D341Med (cell line): ENCODE results near the gene IL16.
"Not testable (repeated sequence)": the region's sequence is repeated elsewhere in the genome, so short reads cannot be mapped to it uniquely, and the experiment has no call there.

Source experiments
- DNase-seq: peaks from one replicate; pipeline ENCODE4 v3.0.0; 2012; ENCODE audit warnings: low spot score

The IL16 gene

GRCh38 chr15:81313686-81314085 lies 117.0 kb downstream of the IL16 start:
- DNase-seq, result no peak

DNA sequence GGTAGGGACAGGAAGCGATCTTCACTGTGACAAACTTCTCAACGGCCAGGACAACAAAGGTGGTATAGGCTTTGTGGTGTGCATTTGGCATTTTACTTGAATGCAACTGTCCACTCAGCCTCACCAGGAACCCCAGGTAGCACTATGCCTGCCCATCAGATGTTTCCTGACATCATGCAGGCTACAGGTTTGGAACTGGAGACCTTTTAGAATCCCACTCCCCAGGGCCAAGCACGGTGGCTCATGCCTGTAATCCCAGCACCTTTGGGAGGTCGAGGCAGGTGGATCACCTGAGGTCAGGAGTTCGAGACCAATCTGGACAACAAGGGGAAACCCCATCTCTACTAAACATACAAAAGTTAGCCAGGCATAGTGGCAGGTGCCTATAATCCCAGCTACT lies 117.7 kb downstream of the IL16 start:
- DNase-seq, result no peak

- DNase-seq, result no peak
These were observed 118.9 kb downstream of the IL16 start for GRCh38 chr15:81315452-81316175.

DNA sequence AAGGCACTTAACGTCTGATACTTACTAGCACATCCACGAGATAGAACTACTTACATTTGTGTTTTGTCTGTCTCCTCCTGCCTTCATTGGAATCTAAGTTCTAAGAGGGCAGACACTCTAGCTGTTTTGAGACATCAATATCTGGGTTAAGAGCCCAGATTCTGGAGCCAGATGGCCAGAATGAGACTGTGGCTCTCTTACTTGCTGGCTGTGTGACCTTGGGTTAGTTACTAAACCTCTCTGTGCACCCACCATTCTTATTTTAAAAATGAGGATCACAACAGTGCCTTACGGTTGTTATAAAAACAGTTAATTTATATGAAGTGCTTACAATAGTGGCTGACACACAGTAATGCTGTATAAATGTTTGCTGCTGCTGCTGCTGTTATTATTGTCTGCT lies 119.6 kb downstream of the IL16 start:
- DNase-seq, result no peak

- no peak for DNase-seq
These were observed 121.0 kb downstream of the IL16 start for GRCh38 chr15:81317642-81318017.

- no peak for DNase-seq
These were observed 125.0 kb downstream of the IL16 start for GRCh38 chr15:81321667-81322066.

GRCh38 chr15:81322676-81323253 lies 126.1 kb downstream of the IL16 start:
- no peak for DNase-seq

DNA sequence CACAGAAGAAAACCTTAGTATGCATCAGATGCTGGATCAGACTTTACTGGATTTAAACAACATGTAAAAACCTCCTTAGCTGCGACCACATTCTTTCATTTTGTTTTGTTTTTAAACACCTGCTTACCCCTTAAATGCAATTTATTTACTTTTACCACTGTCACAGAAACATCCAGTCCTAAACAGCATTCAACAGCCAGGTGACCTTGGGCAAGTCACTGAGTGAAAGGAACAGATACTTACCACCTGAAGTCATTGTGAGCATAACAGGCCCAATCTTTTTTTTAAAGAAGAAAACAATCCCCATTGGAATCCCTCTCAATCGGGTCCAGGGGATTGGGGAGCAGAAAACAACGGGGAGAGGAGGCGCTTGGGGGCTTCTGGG lies 126.9 kb downstream of the IL16 start:
- DNase-seq, result no peak

- peak; percentile 97 for DNase-seq
These were observed 127.5 kb downstream of the IL16 start, which contains the start of gene STARD5 for GRCh38 chr15:81323944-81324881. Gene STARD5, minus strand, starts transcription at chr15:81324141. Its CDS starts 42 bp downstream, at chr15:81324099.

- DNase-seq, result no peak
These were observed 130.0 kb downstream of the IL16 start for GRCh38 chr15:81326466-81327212.

DNA sequence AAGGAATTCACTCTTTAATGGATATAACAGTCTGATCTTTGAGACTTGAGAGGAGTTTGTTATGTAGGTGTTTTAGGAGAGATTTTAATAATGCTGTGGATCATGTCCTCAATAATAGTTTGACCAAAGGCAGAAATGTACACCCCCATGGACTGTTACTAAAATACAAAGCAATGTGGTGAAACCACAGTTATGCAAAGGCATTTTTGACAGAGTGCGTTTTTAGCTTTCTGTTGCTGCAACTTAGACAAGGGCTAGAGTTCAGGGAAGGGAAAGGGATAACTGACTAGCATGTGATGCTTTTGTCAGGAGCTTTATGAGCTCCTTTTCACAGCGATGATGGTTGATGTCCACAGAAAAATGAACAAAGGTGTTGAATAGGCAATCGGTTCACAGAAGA lies 130.8 kb downstream of the IL16 start:
- DNase-seq, result no peak

DNA sequence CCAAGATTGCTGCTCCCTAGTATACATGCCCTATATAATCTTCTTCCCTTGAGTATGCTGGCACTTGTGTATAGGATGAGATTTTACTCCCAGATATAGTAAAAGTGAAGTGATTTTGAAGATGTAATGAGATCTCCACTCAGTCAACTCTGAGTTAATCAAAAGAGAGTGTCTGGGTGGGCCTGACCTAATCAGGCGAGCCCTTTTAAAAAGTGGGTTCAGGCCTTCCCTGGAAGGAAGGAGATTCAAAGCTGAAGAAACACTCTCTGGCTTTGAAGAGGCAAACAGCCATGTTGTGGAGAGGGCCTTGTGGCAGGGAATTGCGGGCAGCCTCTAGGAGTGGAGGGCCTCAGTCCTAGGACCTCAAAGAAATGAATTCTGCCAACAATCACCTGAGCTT lies 132.8 kb downstream of the IL16 start:
- DNase-seq, result no peak

DNA sequence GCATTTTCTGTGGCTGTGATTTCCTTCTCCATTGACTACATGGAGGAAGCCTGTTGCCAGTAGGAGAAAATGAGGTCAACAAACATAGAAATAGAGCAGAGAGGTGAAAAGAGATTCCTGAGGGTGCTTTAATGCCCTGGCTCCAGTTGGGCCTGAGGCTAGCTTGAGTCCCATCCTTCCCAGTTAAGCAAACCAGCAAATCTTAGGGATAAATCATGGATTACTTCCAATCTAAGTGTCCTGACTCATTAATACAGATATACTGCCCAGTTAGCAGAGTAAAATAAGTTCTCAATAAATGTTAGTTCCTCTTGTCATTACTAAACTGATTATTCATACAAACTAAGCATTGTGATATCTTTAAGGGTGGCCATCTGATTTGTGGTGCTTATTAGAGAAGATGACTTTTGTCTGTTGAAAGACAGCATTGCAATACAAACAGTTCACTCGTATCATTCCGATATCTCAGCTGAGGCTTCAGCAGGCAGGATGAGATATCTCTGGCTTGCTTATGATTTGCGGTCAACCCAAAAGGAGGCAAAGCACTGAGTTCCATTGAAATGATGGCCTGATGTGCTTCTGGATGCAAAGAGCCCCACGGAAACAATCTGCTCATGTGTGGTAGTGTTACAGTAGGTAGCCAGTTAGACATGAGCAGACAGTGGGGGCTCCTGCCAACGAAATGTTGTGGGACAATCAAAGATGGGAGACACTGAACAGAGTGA lies 133.8 kb downstream of the IL16 start:
- DNase-seq, result no peak

DNA sequence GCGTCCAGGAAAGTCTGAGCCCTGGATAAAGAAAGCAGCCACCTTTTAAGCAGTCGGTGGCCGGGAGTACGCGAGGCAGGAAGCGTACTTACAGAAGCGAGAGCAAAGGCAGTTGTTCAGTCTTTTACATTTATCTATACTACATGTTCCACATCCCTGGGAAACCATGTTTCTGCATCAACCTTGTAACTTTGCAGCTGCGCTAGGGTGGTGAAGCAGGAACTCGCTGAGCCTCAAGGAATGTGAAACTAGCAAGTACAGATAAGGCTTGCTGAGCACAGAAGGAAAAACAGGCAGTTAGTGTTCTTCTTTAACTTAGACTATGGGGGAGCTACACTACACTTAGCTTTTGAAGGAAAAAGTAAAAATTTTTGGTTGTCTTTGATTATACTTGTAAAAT lies 134.5 kb downstream of the IL16 start:
- not testable (repeated sequence) for DNase-seq

GRCh38 chr15:81331600-81331999 lies 134.9 kb downstream of the IL16 start:
- DNase-seq, result no peak

DNA sequence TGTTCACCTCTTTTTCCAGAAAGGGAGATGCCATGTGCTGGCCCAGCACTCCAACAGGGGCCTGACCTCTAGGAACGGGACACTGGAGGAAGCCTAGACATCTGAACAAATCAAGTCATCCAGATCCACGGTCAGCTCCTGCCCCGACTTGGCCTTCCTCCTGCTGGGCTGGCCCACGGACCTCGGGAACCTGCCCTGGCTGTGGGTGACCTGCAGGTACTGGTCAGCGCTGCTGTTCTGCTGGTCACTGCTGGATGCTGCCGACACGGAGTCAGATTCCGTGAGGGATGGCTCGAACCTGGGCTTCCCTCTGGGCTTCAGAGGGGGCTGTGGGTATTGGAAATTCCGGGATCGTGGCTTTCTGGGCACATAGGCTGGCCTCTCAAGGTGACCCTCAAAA lies 135.6 kb downstream of the IL16 start:
- DNase-seq, result no peak

GRCh38 chr15:81333363-81333762 lies 136.7 kb downstream of the IL16 start:
- no peak for DNase-seq

GRCh38 chr15:81334768-81335435 lies 138.2 kb downstream of the IL16 start:
- DNase-seq, result no peak

GRCh38 chr15:81335631-81336030 lies 139.0 kb downstream of the IL16 start:
- DNase-seq, result no peak

DNA sequence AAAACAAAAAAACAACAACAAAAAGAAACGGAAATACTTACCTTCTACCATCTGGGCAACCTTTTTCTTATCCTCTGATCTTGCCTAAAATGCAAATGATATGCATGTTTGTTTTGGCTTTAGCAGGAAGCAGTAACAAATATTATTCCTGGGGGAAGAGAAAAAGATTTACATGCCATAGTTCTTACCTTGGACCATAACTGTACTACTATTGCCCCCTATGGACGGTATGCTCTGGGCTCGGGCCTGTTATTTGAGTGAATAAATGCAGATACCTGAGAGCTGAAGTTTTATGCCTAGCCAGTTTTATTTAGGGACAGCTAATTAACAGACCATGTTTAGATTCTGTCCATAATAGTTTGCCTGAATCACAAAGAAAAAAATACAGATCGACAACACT lies 139.9 kb downstream of the IL16 start:
- DNase-seq, result no peak

DNA sequence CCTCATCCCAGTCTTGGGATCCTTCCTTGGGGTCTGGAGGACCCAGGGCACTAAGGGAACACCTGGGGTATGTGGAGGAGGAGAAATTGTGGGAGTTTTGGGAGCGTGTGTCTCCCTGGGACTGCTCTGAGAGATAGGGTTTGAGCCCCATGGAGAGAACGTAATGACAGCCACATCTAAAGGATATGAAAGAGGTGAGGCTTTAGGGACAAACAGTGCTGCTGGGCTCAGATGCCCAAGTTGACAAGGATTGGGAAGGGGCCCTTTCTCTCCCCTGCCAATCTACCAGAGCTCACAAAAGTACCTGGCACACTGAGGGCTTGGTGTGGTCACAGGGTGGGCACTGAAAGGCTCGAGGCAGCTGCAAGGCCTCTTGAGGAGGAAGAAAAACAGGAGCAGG lies 140.6 kb downstream of the IL16 start:
- no peak for DNase-seq
